HG03442 (cell line): Measurements from ENCODE around the gene PHF1.
"Not testable (repeated sequence)": the region's sequence is repeated elsewhere in the genome, so short reads cannot be mapped to it uniquely, and the experiment has no call there.

ENCODE experiments used
- ATAC-seq: cut with Tn5 transposase; IDR thresholded peaks from one replicate; pipeline ENCODE4 v1.9.1; 2021; ENCODE audit warnings: mild to moderate bottlenecking, moderate library complexity; ENCODE audit not compliant: unreplicated experiment

The PHF1 gene

GRCh38 chr6:33391278-33391921 lies 19.4 kb upstream of the PHF1 start, which contains the start of gene KIFC1:
KIFC1 (plus strand) TSS chr6:33391823; CDS start chr6:33391986, 163 bp downstream.
- ATAC-seq: peak; percentile 83

DNA sequence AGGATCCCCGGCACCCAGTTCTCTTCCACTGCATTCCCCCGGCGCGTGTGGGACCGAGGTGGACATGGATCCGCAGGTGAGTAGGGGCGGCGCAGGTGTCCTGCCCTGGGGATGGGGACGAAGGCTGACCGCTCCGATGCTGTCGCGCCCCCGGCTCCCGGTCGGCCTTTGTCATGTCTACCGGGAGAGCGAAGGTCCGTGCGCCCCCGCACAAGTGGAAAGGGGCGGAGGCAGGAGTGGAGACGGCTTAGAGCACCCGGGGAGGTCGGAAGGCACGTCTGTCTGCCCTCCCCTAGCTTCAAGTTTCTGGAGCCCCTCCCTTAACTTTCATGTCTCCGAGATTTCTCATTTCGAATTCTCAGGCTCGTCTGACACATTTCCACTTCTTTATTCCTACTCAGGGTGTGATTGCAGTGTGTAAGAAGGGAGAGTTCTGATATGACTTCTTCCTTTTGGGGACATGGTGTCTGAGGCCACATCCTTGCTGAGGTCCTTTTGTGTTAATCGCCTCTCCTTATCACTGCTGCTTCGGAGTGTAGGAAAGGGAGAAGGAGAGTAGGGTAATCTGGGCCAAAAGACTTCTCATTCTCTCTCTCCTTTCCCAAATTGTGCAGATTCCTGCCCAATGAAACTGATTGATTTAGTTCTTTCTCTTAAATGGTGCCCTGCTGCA lies 18.8 kb upstream of the PHF1 start:
- peak; percentile 17 for ATAC-seq

DNA sequence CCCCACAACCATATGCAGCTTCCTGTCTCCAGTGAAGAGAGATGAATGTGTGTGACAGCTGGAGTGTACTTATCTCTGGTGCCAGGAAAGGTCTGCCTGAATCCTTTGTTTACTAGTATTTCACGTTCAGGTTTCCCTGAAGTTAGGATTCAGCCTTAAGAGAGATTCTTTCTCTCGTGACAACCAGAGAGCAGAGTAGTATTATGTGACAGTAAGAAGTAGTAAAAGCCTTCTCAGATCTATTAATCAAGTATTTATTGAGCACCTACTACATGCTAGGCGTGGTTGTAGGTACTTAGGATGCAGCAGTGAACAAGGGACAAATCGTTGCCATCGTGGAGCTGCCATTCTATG lies 18.2 kb upstream of the PHF1 start:
- ATAC-seq: no peak

DNA sequence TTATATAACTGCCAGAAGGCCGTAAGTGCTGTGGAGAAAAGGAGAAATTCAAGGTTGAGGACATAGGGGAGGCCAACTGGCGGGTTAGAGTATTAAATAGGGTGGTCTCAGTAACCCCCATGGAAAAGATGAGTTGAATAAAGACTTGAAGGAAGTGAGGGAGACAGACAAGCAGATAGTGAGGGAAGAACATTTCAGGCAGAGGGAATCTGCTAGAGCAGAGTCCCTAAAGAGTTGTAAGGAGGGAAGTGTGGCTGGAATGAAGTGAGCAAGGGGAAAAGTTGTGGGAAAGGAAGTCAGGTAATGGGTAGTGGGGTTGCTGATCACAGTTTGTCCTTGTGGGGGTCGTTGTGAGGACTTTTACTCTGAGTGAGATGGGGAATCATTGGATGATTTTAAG lies 17.8 kb upstream of the PHF1 start:
- no peak for ATAC-seq

GRCh38 chr6:33397541-33397940 lies 13.3 kb upstream of the PHF1 start:
- ATAC-seq: no peak

DNA sequence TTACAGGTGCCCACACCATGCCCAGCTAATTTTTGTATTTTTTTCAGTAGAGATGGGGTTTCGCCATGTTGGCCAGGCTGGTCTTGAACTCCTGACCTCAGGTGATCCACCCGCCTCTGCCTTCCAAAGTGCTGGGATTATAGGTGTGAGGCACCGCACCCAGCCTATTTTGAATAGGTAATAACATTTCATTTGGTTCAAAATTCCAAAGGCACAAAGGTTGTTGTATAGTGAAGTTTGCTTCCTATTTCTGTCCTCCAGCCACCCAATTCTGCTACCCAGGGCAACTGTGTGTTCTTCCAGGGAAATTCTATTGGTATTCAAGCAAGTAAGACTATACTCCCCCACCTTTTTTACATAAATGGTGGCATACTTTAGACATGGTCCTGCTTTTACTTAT lies 12.2 kb upstream of the PHF1 start:
- not testable (repeated sequence) for ATAC-seq

DNA sequence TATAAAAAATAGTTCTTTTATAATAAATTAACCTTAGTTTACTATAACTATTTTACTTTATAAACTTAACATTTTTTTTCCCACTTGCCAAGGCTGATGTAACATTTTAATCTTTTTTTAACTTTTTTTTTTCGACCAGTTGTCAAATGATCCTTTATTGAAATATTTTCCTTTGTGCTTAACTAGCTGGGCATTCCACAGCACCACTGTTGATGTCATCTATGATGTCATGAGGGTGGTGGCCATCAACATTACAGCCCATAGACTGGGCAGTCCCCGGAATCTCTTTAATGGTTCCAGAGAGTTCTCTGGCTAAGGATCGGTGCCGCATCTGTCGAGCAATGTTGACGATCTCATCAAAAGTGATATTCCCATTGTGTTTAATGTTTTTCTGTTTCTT lies 10.9 kb upstream of the PHF1 start:
- not testable (repeated sequence) for ATAC-seq

DNA sequence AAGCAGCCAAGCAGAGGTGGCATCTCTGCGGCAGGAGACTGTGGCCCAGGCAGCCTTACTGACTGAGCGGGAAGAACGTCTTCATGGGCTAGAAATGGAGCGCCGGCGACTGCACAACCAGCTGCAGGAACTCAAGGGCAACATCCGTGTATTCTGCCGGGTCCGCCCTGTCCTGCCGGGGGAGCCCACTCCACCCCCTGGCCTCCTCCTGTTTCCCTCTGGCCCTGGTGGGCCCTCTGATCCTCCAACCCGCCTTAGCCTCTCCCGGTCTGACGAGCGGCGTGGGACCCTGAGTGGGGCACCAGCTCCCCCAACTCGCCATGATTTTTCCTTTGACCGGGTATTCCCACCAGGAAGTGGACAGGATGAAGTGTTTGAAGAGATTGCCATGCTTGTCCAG lies 5.9 kb upstream of the PHF1 start:
- no peak for ATAC-seq

- ATAC-seq: no peak
Measured at GRCh38 chr6:33405386-33405940, 5.4 kb upstream of the PHF1 start.

GRCh38 chr6:33406126-33406525 lies 4.7 kb upstream of the PHF1 start:
- ATAC-seq: no peak

DNA sequence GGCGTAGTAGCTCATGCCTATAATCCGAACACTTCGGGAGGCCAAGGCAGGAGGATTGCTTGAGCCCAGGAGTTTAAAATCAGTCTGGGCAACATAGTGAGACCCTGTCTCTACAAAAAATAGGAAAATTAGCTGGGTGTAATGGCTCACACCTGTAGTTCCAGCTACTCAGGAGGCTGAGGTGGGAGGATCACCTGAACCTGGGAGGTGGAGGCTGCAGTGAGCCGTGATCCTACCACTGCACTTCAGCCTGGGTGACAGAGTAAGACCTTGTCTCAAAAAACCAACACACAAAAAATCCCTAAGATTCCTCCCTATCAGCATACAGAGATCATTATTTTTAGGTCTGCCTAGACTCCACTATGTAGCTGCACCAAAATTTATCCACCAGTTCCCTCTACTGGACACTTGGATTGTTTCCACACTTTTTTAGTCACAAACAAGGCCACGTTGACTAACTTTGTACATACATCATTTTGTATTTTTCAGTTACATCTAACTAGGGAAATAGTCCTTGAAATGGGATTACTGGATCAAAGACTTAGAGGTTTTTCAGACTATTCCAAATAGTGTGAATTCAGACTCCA lies 3.6 kb upstream of the PHF1 start:
- ATAC-seq: no peak

GRCh38 chr6:33410050-33410710 lies 634 bp upstream of the PHF1 start:
- peak; percentile 78 for ATAC-seq

DNA sequence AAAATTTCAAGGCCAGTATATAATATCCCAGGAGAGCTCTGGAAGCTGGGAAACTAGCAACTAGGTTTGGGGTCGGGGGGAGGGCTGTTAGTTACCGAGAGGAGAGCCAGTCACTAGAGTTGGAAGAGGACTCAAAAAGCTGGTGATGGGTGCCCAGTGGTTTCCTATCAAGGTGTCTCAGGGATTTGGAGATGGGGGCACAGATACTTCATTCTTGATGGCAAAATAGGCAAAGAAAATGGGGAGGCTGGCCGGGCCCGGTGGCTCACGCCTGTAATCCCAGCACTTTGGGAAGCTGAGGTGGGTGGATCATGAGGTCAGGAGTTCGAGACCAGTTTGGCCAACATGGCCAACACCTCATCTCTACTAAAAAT lies 805 bp downstream of the PHF1 start:
- ATAC-seq: no peak

DNA sequence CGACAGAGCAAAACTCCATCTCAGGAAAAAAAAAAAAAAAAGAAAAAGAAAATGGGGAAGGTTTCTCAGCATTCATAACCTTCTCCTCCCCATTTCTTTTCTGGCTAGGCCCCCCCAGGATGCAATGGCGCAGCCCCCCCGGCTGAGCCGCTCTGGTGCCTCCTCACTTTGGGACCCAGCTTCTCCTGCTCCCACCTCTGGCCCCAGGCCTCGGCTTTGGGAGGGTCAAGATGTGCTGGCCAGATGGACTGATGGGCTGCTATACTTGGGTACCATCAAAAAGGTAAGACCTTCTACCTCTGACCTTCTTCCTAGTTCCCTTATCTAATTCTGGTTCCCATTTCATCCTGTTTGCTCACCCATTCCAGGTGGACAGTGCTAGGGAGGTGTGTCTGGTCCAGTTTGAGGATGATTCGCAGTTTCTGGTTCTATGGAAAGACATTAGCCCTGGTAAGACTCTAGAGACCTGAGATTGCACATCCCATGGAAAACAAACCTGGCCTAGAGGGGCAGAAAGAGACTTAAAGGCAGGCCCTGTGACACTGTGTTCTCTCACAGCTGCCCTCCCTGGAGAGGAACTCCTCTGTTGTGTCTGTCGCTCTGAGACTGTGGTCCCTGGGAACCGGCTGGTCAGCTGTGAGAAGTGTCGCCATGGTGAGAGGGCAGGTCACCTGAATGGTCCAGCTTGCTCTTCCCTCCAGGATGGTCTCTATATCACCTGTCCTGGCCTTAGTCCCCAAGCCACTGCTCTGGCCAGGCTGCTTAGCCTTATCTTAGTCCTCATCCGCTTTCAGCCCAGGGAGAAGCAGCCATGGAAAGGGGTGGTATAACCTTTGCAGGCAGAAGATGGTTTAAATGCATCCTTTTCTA lies 1.6 kb downstream of the PHF1 start:
- no peak for ATAC-seq

DNA sequence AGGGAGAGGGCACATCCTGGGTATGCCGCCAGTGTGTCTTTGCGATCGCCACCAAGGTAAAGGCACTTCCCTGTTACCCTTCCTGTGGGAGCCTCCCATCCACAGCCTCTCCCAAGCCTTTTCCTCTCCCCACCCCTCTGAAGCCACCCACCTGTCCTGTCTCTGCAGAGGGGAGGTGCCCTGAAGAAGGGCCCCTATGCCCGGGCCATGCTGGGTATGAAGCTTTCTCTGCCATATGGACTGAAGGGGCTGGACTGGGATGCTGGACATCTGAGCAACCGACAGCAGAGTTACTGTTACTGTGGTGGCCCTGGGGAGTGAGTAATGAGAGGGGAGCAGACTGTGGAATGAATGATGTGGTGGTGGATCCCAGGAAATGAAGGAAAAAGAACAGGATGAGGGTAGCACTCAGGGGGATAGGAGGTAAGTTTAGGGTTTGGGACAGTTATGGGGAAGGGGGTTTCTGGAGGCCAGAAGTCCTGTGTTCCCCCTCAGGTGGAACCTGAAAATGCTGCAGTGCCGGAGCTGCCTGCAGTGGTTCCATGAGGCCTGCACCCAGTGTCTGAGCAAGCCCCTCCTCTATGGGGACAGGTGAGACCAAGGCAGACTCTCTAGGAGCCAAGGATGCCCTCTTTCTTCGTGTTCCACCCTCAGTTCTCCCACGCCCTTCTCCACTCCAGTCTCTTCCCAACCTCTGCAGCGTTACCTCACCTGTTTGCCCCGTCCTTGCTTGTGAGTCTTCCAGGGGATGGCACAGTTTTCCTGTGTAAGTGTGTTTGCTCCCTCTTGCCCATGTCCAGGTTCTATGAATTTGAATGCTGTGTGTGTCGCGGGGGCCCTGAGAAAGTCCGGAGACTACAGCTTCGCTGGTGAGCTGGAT lies 2.7 kb downstream of the PHF1 start:
- ATAC-seq: no peak

GRCh38 chr6:33414592-33415271 lies 3.9 kb downstream of the PHF1 start:
- no peak for ATAC-seq

GRCh38 chr6:33415831-33416230 lies 5.0 kb downstream of the PHF1 start:
- no peak for ATAC-seq

GRCh38 chr6:33416386-33417127 lies 5.7 kb downstream of the PHF1 start:
- ATAC-seq: no peak
